OCI-LY1 (cell line): ENCODE results near the gene PRELP.

Experiments
- H2AFZ ChIP-seq: fragments of 200-600 bp; sonication (generic), shearing (Covaris generic); 2 replicates; pipeline ENCODE4 v1.6.0; 2014; ENCODE audit warnings: antibody characterized with exemption, mild to moderate bottlenecking, low read length
- H3F3A ChIP-seq: fragments of 200-600 bp; sonication (generic), shearing (Covaris generic); 2 replicates; pipeline ENCODE4 v1.6.0; 2014; ENCODE audit warnings: mild to moderate bottlenecking, antibody characterized with exemption, low read length, moderate library complexity; ENCODE audit not compliant: insufficient read depth
- H3K27ac ChIP-seq: fragments of 200-600 bp; sonication (generic); 2 replicates; pipeline ENCODE4 v1.5.1; 2014; ENCODE audit warnings: low read length, mixed run types, mild to moderate bottlenecking, low read depth; ENCODE audit not compliant: poor library complexity, severe bottlenecking
- H3K27me3 ChIP-seq: fragments of 200-600 bp; sonication (generic); 2 replicates; pipeline ENCODE4 v1.6.0; 2014; ENCODE audit warnings: antibody characterized with exemption, mild to moderate bottlenecking, low read length, moderate library complexity; ENCODE audit not compliant: insufficient read depth
- H3K36me3 ChIP-seq: fragments of 200-600 bp; sonication (generic); 2 replicates; pipeline ENCODE4 v1.6.1; 2014; ENCODE audit warnings: mild to moderate bottlenecking, antibody characterized with exemption, low read length, moderate library complexity, mixed read lengths; ENCODE audit not compliant: insufficient read depth
- H3K4me1 ChIP-seq: fragments of 200-600 bp; sonication (generic); 2 replicates; pipeline ENCODE4 v1.5.1; 2014; ENCODE audit warnings: mild to moderate bottlenecking, low read length, moderate library complexity; ENCODE audit not compliant: insufficient read depth, severe bottlenecking
- H3K4me2 ChIP-seq: fragments of 200-600 bp; sonication (generic), shearing (Covaris generic); 2 replicates; pipeline ENCODE4 v1.6.1; 2014; ENCODE audit warnings: low read length
- H3K4me3 ChIP-seq: fragments of 200-600 bp; sonication (generic); 2 replicates; pipeline ENCODE4 v1.5.1; 2014; ENCODE audit warnings: low read length, low read depth, mild to moderate bottlenecking, mixed read lengths; ENCODE audit not compliant: poor library complexity, severe bottlenecking
- H3K79me2 ChIP-seq: fragments of 200-600 bp; shearing (Covaris generic); 2 replicates; pipeline ENCODE4 v1.6.1; 2016; ENCODE audit warnings: mixed run types, low read length, mixed read lengths; ENCODE audit not compliant: insufficient read depth
- H3K9ac ChIP-seq: fragments of 200-600 bp; sonication (generic), shearing (Covaris generic); 2 replicates; pipeline ENCODE4 v1.6.1; 2014; ENCODE audit warnings: mild to moderate bottlenecking, low read length, mixed read lengths
- H3K9me2 ChIP-seq: fragments of 200-600 bp; sonication (generic), shearing (Covaris generic); 2 replicates; pipeline ENCODE4 v1.6.1; 2014; ENCODE audit warnings: low read depth, mild to moderate bottlenecking, low read length, mixed read lengths
- H3K9me3 ChIP-seq: fragments of 200-600 bp; shearing (Covaris generic); 2 replicates; pipeline ENCODE4 v1.6.1; 2014; ENCODE audit warnings: low read length, mixed read lengths
- H4K20me1 ChIP-seq: fragments of 200-600 bp; sonication (generic), shearing (Covaris generic); 2 replicates; pipeline ENCODE4 v1.6.0; 2016; ENCODE audit warnings: mild to moderate bottlenecking, low read length; ENCODE audit not compliant: insufficient read depth
- EZH2 ChIP-seq: fragments of 200-600 bp; sonication (generic), shearing (Covaris generic); IDR thresholded peaks from 2 replicates; pipeline ENCODE4 v1.8.0; 2017; ENCODE audit warnings: borderline replicate concordance, mixed run types, mild to moderate bottlenecking, antibody characterized with exemption, low read length, moderate library complexity, mixed read lengths
- TF ChIP-seq, protein P1 (sequence below): fragments of 200-600 bp; sonication (generic), shearing (Covaris generic); IDR thresholded peaks from 2 replicates; pipeline ENCODE4 v1.5.1; 2017; ENCODE audit warnings: mild to moderate bottlenecking, antibody characterized with exemption, low read length, moderate library complexity, mixed read lengths

The PRELP gene

DNA sequence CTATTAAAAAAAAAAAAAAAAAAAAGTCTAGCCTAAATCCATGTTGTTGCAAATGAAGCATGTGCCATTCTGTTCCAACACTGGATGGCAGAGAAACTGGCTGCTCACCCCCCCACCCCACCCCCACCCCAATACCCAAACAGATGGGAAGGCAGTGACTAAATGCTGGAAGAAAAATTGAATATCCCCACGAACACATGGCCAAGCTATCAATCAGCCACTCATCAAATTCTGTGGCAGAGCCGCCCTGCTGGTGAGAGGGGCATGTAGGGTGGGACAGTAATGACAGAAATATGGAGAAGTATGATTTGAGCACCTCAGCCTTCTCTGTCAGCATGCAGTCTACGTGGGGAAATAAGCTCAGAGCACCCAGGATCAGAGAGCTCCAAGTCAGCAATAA, 52.5 kb downstream of the PRELP start:
- H4K20me1 ChIP-seq = no peaks in the 10 kb centered on the region
- H3K9ac ChIP-seq = no peak overlapping the region

DNA sequence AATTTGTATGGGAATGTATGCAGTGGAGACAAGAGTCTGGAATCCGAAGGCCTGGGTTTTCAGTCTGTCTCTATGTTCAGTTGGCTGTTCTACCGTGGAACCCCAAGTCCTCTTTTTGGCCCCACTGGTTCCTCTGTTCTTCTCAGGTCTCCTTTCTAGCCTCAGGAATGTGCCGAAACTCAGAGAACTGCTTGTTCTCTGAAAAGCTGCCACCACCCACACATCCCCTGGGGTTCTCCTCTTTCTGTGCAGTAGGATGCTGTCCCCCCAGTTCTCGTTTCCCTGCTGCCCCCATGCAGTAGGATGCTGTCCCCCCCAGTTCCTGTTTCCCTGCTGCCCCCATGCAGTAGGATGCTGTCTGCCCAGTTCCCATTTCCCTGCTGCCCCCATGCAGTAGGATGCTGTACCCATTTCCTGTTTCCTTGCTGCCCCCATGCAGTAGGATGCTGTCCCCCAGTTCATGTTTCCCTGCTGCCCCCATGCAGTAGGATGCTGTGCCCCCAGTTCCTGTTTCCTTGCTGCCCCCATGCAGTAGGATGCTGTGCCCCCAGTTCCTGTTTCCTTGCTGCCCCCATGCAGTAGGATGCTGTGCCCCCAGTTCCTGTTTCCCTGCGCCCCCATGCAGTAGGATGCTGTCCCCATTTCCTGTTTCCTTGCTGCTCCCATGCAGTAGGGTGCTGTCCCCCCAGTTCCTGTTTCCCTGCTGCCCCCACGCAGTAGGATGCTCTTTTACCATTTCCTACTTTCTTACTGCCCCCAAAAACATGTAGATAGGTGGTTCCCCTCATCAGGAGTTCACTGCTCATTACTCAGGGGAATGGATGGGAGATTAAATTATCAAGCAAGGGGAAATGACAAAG, 53.6 kb downstream of the PRELP start:
- Histone ChIP-seq H3K9me3 (no peaks in the 10 kb centered on the region), H3K79me2 (no peaks in the 10 kb centered on the region), H4K20me1 (no peaks in the 10 kb centered on the region), H3K4me2 (no peak overlapping the region), H3F3A (no peaks in the 10 kb centered on the region), H3K27me3 (0 out of 2 replicates have a peak, but pooled peaks cover 7% of the 10 kb centered on the region), H2AFZ (no peak overlapping the region), H3K36me3 (no peaks in the 10 kb centered on the region), H3K27ac (no peak overlapping the region), H3K4me3 (no peak overlapping the region), H3K4me1 (no peaks in the 10 kb centered on the region), H3K9ac (no peak overlapping the region), H3K9me2 (no peaks in the 10 kb centered on the region)
- TF ChIP-seq EZH2 = no peak
- TF ChIP-seq, protein P1, sequence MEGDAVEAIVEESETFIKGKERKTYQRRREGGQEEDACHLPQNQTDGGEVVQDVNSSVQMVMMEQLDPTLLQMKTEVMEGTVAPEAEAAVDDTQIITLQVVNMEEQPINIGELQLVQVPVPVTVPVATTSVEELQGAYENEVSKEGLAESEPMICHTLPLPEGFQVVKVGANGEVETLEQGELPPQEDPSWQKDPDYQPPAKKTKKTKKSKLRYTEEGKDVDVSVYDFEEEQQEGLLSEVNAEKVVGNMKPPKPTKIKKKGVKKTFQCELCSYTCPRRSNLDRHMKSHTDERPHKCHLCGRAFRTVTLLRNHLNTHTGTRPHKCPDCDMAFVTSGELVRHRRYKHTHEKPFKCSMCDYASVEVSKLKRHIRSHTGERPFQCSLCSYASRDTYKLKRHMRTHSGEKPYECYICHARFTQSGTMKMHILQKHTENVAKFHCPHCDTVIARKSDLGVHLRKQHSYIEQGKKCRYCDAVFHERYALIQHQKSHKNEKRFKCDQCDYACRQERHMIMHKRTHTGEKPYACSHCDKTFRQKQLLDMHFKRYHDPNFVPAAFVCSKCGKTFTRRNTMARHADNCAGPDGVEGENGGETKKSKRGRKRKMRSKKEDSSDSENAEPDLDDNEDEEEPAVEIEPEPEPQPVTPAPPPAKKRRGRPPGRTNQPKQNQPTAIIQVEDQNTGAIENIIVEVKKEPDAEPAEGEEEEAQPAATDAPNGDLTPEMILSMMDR = no peak

More for the DNA sequence above, 52.5 kb downstream of the PRELP start:
- no peak overlapping the region for H3K4me2 ChIP-seq
- H3K9me3 ChIP-seq = no peaks in the 10 kb centered on the region
- no peaks in the 10 kb centered on the region for H3F3A ChIP-seq
- H3K36me3 ChIP-seq = no peaks in the 10 kb centered on the region
- H3K4me1 ChIP-seq = no peaks in the 10 kb centered on the region
- no peaks in the 10 kb centered on the region for H3K79me2 ChIP-seq
- H3K4me3 ChIP-seq = no peak overlapping the region
- TF ChIP-seq EZH2 = no peak
- TF ChIP-seq, protein P1 = no peak
- H3K27me3 ChIP-seq = no peaks in the 10 kb centered on the region
- no peaks in the 10 kb centered on the region for H3K9me2 ChIP-seq
- H3K27ac ChIP-seq = no peak overlapping the region
- H2AFZ ChIP-seq = no peak overlapping the region

DNA sequence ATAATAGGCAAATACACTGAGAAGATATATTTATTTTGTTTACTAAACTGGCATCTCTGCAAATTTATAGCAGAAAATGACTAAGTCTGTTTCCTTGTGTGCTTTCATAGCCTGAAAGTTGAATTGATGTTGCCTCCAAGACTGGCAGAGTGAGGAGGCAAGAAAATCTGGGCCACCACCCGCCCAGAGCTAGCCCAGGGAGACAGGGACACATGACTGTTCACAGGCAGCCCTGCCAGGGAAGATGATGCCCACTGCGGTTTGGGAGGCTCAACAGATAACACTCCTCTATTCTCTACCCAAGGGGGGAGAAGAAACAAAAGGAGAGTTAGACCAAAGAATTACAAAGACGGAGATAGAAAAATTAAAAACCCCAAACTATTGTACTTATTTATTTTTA, 55.5 kb downstream of the PRELP start:
- H3K27me3 ChIP-seq = 0 out of 2 replicates have a peak, but pooled peaks cover 7% of the 10 kb centered on the region
- no peak overlapping the region for H3K27ac ChIP-seq
- H2AFZ ChIP-seq = no peak overlapping the region
- no peaks in the 10 kb centered on the region for H3K4me1 ChIP-seq
- no peaks in the 10 kb centered on the region for H3K36me3 ChIP-seq
- H3K4me3 ChIP-seq = no peak overlapping the region
- TF ChIP-seq EZH2 = no peak
- TF ChIP-seq, protein P1 = no peak
- no peak overlapping the region for H3K9ac ChIP-seq
- no peaks in the 10 kb centered on the region for H3F3A ChIP-seq
- no peaks in the 10 kb centered on the region for H3K9me3 ChIP-seq
- no peaks in the 10 kb centered on the region for H3K9me2 ChIP-seq
- H4K20me1 ChIP-seq = no peaks in the 10 kb centered on the region
- H3K4me2 ChIP-seq = no peak overlapping the region
- H3K79me2 ChIP-seq = no peaks in the 10 kb centered on the region
